ENCODE data around the gene EML1. TPM values are rescaled to one million over a fixed set of nuclear protein-coding genes. Genes with fewer than 3 reads are reported as not detected.

The EML1 gene
- total RNA-seq, 1 donor from 2014 or later = 37.6 TPM

DNA sequence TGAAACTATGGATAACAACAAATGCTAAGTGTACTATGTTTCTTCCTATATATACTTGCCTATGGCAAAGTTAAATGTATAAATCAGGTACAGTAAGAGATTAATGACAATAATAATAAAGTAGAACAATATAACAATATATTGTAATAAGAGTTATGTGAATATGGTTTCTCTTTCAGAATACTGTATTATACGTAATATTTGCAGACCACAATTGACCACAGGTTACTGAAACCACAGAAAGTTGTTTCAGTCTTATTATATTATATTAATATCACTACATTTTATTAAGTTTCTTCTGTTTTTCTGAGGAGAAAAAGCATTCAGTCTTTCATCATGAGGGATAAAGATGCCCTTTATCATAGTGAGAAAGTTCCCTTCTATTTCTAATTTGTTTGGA lies 131.2 kb downstream of the EML1 start:
- Histone ChIP-seq H3K36me3 (ENCODE audit: control insufficient read depth in 3 of 3, insufficient read depth in 3 of 3, low read length in 3 of 3) (peaks cover 12 to 36% (median 12%) of the 10 kb centered on the region in 3 donors), H3K27me3 (ENCODE audit: control insufficient read depth in 3 of 3, insufficient read depth in 3 of 3, low read length in 3 of 3) (no peaks in the 10 kb centered on the region)

DNA sequence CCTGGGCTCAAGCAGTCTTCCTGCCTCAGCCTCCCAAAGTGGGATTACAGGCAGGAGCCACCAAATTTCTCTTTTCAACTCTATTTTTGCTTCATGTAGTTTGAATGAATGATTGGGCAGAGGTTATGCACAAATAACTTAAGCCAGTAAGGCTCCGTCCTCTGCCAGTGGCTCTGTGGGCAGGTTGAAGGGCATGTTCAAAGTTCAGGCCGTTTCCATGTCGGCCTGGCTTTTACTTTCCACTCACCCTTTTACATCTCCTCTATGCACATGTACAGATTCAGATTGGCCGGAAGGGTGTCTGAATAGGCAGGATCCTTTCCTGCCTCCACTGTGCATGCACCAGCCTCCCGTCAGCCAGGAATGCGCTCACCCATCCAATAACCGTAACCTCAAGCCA lies 132.3 kb downstream of the EML1 start:
- H3K4me1 ChIP-seq (ENCODE audit: control insufficient read depth in 3 of 3, insufficient read depth in 3 of 3, low read length in 3 of 3) = peaks cover 0 to 9% (median 7%) of the 10 kb centered on the region in 3 donors
- no peak overlapping the region for H3K9ac ChIP-seq (ENCODE audit: low read depth in 1 of 3, low read length in 3 of 3)
- H3K36me3 ChIP-seq (ENCODE audit: control insufficient read depth in 3 of 3, insufficient read depth in 3 of 3, low read length in 3 of 3) = peaks cover 3 to 27% (median 6%) of the 10 kb centered on the region in 3 donors
- H3K27me3 ChIP-seq (ENCODE audit: control insufficient read depth in 3 of 3, insufficient read depth in 3 of 3, low read length in 3 of 3) = no peaks in the 10 kb centered on the region
- no peak overlapping the region for H3K27ac ChIP-seq (ENCODE audit: low read depth, low read length)
- no peak overlapping the region for H3K4me3 ChIP-seq (ENCODE audit: low read length in 3 of 3)
- no peaks in the 10 kb centered on the region for H3K9me3 ChIP-seq (ENCODE audit: control insufficient read depth in 3 of 3, low read length in 3 of 3)

More for the DNA sequence above, 131.2 kb downstream of the EML1 start:
- no peak overlapping the region for H3K9ac ChIP-seq (ENCODE audit: low read depth in 1 of 3, low read length in 3 of 3)
- H3K27ac ChIP-seq (ENCODE audit: low read depth, low read length) = no peak overlapping the region
- H3K4me1 ChIP-seq (ENCODE audit: control insufficient read depth in 3 of 3, insufficient read depth in 3 of 3, low read length in 3 of 3) = peaks cover 0 to 8% (median 7%) of the 10 kb centered on the region in 3 donors
- H3K9me3 ChIP-seq (ENCODE audit: control insufficient read depth in 3 of 3, low read length in 3 of 3) = no peaks in the 10 kb centered on the region
- H3K4me3 ChIP-seq (ENCODE audit: low read length in 3 of 3) = no peak overlapping the region

DNA sequence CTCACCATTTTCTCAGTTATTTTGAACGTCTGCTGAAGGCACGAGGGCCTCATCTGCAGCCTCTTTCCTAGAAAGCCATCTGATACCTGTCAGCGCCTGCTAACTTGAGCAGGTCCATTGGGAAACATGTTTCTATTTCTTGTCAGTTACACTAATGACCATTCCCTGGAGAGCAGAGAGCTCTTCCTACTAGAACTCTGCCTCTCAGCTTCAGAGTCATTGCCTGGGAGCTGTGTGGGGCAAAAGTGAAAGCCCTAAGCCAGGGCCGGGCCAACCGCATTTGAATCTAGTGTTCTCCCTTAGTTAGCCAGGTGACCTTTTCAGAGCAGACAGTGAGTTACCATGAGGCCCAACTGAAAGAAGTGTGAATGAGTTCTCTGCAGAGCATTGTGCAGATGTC lies 135.8 kb downstream of the EML1 start:
- Histone ChIP-seq H3K36me3 (ENCODE audit: control insufficient read depth in 3 of 3, insufficient read depth in 3 of 3, low read length in 3 of 3) (peaks cover 0 to 6% (median 6%) of the 10 kb centered on the region in 3 donors), H3K4me3 (ENCODE audit: low read length in 3 of 3) (no peak overlapping the region), H3K4me1 (ENCODE audit: control insufficient read depth in 3 of 3, insufficient read depth in 3 of 3, low read length in 3 of 3) (peaks cover 0 to 9% (median 7%) of the 10 kb centered on the region in 3 donors), H3K9ac (ENCODE audit: low read depth in 1 of 3, low read length in 3 of 3) (no peak overlapping the region), H3K9me3 (ENCODE audit: control insufficient read depth in 3 of 3, low read length in 3 of 3) (no peaks in the 10 kb centered on the region), H3K27me3 (ENCODE audit: control insufficient read depth in 3 of 3, insufficient read depth in 3 of 3, low read length in 3 of 3) (no peaks in the 10 kb centered on the region), H3K27ac (ENCODE audit: low read depth, low read length) (no peak overlapping the region)

DNA sequence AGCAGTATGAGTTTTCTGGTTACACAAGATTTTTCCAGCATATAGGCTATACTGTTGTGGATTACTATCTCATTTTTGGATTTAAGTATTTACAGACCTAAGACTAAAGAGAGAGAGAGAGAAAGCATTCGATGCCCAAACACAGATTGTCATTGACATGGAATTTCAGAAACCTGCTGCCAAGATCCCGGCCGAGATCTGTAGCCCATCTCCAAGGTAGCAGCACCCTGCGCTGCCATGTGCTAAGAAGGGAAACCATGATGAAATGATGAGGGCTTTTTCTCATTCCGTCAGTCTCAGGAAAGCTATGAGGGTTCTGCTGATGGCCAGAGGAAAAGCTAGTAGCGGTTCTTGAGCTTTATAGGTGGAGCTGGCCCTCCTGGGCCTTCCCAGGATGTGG lies 136.4 kb downstream of the EML1 start:
- Histone ChIP-seq H3K9me3 (ENCODE audit: control insufficient read depth in 3 of 3, low read length in 3 of 3) (no peaks in the 10 kb centered on the region), H3K4me3 (ENCODE audit: low read length in 3 of 3) (no peak overlapping the region), H3K27ac (ENCODE audit: low read depth, low read length) (no peak overlapping the region), H3K9ac (ENCODE audit: low read depth in 1 of 3, low read length in 3 of 3) (no peak overlapping the region), H3K36me3 (ENCODE audit: control insufficient read depth in 3 of 3, insufficient read depth in 3 of 3, low read length in 3 of 3) (peaks cover 0 to 7% (median 6%) of the 10 kb centered on the region in 3 donors), H3K27me3 (ENCODE audit: control insufficient read depth in 3 of 3, insufficient read depth in 3 of 3, low read length in 3 of 3) (no peaks in the 10 kb centered on the region), H3K4me1 (ENCODE audit: control insufficient read depth in 3 of 3, insufficient read depth in 3 of 3, low read length in 3 of 3) (peaks cover 0 to 9% (median 7%) of the 10 kb centered on the region in 3 donors)

DNA sequence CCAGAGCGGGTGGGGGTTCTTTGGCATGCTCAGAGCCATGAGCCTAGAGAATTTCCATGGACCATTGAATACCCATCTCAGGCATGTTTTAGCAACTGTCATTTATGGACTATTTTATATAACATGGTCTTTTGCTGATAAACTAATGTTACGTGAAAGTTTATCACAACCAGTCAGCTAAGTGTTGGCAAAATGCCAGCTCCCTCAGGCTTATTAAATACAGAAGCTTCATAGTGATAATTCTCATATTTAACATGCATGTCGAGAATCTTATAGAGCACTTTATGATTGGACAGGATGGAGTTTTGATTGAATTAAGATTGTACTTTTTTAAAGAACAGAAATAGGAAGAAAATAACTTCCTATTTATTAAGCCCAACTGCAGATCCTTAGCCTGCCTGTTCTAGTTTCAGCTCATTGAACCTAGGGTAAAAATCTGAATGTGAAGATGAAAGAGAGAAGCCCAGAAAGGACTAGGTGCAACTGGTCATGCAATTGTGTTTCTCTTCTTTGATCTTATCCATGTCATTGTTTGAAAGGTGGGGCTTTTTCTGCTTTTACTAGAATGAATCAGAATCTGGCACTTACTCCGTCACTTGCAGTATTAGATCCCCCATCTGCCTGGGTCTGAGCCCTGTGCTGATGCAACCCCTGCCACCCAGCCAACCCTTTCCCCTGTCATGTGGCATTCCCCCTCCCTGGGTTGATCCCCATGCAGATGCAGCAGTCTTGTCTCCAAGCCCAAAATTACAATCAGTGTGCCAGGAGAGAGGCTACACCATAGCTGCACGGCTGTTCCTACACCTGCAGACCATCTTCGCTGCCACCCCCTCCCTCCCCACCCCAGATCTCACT lies 137.4 kb downstream of the EML1 start:
- Histone ChIP-seq H3K9ac (ENCODE audit: low read depth in 1 of 3, low read length in 3 of 3) (no peak overlapping the region), H3K36me3 (ENCODE audit: control insufficient read depth in 3 of 3, insufficient read depth in 3 of 3, low read length in 3 of 3) (peaks cover 0 to 9% (median 3%) of the 10 kb centered on the region in 3 donors), H3K9me3 (ENCODE audit: control insufficient read depth in 3 of 3, low read length in 3 of 3) (no peaks in the 10 kb centered on the region), H3K4me1 (ENCODE audit: control insufficient read depth in 3 of 3, insufficient read depth in 3 of 3, low read length in 3 of 3) (peaks cover 0 to 9% (median 7%) of the 10 kb centered on the region in 3 donors), H3K27ac (ENCODE audit: low read depth, low read length) (no peak overlapping the region), H3K27me3 (ENCODE audit: control insufficient read depth in 3 of 3, insufficient read depth in 3 of 3, low read length in 3 of 3) (no peaks in the 10 kb centered on the region), H3K4me3 (ENCODE audit: low read length in 3 of 3) (no peak overlapping the region)

DNA sequence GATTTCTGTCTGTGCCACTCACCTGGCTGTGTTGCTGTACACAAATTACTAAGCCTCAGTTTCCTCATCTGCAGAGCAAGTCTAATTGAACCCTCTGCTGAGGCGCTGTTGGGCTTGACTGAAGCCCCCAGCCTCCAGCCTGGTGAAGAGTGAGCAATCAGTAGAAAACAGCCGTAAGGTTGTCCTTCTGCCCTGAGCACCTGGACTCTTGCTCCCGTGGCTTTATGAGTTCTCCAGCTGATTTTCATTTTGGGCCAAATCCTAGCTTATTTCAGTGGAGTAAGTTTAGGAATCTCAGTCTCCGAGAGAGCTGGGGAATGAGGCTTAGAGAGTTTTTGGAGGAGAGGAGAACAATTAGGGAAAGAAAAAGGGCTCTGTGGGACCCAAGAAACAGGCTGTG lies 138.1 kb downstream of the EML1 start:
- Histone ChIP-seq H3K9me3 (ENCODE audit: control insufficient read depth in 3 of 3, low read length in 3 of 3) (no peaks in the 10 kb centered on the region), H3K9ac (ENCODE audit: low read depth in 1 of 3, low read length in 3 of 3) (no peak overlapping the region), H3K4me3 (ENCODE audit: low read length in 3 of 3) (no peak overlapping the region), H3K36me3 (ENCODE audit: control insufficient read depth in 3 of 3, insufficient read depth in 3 of 3, low read length in 3 of 3) (peaks cover 4 to 15% (median 7%) of the 10 kb centered on the region in 3 donors), H3K27me3 (ENCODE audit: control insufficient read depth in 3 of 3, insufficient read depth in 3 of 3, low read length in 3 of 3) (no peaks in the 10 kb centered on the region), H3K27ac (ENCODE audit: low read depth, low read length) (no peak overlapping the region), H3K4me1 (ENCODE audit: control insufficient read depth in 3 of 3, insufficient read depth in 3 of 3, low read length in 3 of 3) (peaks cover 0 to 9% (median 7%) of the 10 kb centered on the region in 3 donors)

DNA sequence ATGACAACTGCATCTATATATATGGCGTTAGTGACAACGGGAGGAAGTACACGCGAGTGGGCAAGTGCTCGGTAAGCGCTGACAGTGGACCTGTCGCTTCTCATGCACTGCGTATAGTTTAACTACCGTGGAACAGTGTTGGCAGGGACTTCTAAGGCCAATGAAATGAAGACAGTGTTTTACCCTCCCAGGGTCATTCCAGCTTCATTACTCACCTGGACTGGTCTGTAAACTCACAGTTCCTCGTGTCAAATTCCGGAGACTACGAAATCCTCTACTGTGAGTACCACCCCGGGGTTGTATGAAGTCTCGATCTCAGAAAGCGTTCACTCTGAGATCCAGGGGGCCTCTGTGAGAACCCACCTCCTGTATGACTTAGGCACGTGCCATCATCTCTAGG lies 142.8 kb downstream of the EML1 start:
- Histone ChIP-seq H3K9me3 (ENCODE audit: control insufficient read depth in 3 of 3, low read length in 3 of 3) (no peaks in the 10 kb centered on the region), H3K4me3 (ENCODE audit: low read length in 3 of 3) (no peak overlapping the region), H3K4me1 (ENCODE audit: control insufficient read depth in 3 of 3, insufficient read depth in 3 of 3, low read length in 3 of 3) (no peaks in the 10 kb centered on the region), H3K9ac (ENCODE audit: low read depth in 1 of 3, low read length in 3 of 3) (no peak overlapping the region), H3K27me3 (ENCODE audit: control insufficient read depth in 3 of 3, insufficient read depth in 3 of 3, low read length in 3 of 3) (no peaks in the 10 kb centered on the region), H3K36me3 (ENCODE audit: control insufficient read depth in 3 of 3, insufficient read depth in 3 of 3, low read length in 3 of 3) (peaks cover 33 to 54% (median 39%) of the 10 kb centered on the region in 3 donors), H3K27ac (ENCODE audit: low read depth, low read length) (no peak overlapping the region)

DNA sequence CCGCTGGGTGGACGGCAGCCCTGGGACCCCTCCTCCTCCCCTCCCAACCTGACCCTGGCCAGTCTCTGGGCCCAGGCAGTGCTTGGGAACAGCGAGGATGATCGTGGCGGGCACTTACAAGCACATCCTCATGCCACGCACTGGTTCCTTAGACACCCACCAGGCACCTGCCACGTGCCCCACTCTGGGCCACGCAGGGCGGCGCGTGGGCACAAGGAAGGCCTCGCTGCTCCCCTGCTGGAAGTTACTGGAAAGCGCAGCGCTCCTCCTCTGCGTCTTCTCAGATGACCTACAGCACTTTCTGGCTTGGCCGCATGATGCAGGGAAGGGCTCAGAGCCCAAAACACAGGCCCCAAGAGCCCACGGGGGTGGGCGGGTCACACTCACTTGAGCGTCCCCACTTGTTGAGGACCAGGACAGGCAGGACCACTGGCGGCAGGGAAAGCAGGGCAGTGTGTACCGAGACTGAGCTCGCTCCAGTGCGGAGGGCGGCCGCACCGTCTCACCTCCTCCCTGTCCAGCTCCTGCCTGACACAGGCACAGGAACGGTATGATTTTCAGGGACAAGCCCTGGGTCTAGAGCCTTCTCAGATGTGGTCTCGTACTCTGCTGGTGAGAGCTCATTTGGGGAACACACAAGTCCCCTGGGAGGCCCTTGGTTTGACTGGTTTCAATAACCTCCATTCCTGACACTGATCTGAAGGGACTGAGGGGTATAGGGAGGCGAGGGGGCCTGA lies 143.7 kb downstream of the EML1 start:
- H3K9ac ChIP-seq (ENCODE audit: low read depth in 1 of 3, low read length in 3 of 3) = no peak overlapping the region
- no peak overlapping the region for H3K27ac ChIP-seq (ENCODE audit: low read depth, low read length)
- peaks cover 34 to 58% (median 39%) of the 10 kb centered on the region in 3 donors for H3K36me3 ChIP-seq (ENCODE audit: control insufficient read depth in 3 of 3, insufficient read depth in 3 of 3, low read length in 3 of 3)
- H3K9me3 ChIP-seq (ENCODE audit: control insufficient read depth in 3 of 3, low read length in 3 of 3) = no peaks in the 10 kb centered on the region
- no peaks in the 10 kb centered on the region for H3K27me3 ChIP-seq (ENCODE audit: control insufficient read depth in 3 of 3, insufficient read depth in 3 of 3, low read length in 3 of 3)
- H3K4me3 ChIP-seq (ENCODE audit: low read length in 3 of 3) = no peak overlapping the region
- H3K4me1 ChIP-seq (ENCODE audit: control insufficient read depth in 3 of 3, insufficient read depth in 3 of 3, low read length in 3 of 3) = no peaks in the 10 kb centered on the region

DNA sequence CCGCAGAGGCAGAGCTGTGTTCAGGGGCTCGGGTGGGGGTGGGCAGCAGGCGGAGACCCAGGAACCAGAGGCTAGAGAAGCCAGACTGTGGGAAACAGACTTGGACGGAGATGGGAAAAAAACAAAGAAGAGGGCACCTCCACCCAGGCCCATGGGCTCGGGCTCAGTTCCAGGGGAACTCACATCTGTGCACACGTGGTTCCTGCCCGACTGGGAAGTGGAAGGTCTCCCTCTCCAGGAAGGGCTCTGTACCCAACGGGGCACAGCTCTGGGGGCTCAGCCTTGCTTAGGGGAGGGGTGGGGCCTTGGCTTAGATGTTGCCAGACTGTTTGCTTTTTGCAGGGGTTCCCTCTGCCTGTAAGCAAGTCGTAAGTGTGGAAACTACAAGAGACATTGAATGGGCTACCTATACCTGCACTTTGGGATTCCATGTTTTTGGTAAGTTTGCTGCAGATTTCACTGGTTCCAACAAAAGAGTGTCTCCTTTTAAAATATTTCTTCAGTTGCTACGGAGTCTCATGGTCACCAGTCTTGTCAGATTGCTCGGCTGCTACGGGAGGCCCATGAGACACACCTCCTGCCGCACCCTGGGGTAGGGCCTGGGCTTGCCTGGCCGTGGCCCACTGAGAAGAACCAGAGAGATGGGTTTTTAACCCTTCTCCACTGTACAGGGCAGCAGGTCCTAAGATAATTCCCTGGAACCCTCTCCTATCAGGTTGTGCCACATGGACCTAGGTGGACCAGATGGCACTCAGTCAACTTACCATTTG lies 144.4 kb downstream of the EML1 start:
- peaks cover 42 to 64% (median 42%) of the 10 kb centered on the region in 3 donors for H3K36me3 ChIP-seq (ENCODE audit: control insufficient read depth in 3 of 3, insufficient read depth in 3 of 3, low read length in 3 of 3)
- H3K4me3 ChIP-seq (ENCODE audit: low read length in 3 of 3) = no peak overlapping the region
- H3K27ac ChIP-seq (ENCODE audit: low read depth, low read length) = no peak overlapping the region

More for the DNA sequence above, 144.4 kb downstream of the EML1 start:
- H3K9ac ChIP-seq (ENCODE audit: low read depth in 1 of 3, low read length in 3 of 3) = no peak overlapping the region
- no peaks in the 10 kb centered on the region for H3K27me3 ChIP-seq (ENCODE audit: control insufficient read depth in 3 of 3, insufficient read depth in 3 of 3, low read length in 3 of 3)
- no peaks in the 10 kb centered on the region for H3K4me1 ChIP-seq (ENCODE audit: control insufficient read depth in 3 of 3, insufficient read depth in 3 of 3, low read length in 3 of 3)
- no peaks in the 10 kb centered on the region for H3K9me3 ChIP-seq (ENCODE audit: control insufficient read depth in 3 of 3, low read length in 3 of 3)
